HepG2 (cell line): Measurements from ENCODE around the gene DNAJC5. TPM values are rescaled to one million over a fixed set of nuclear protein-coding genes. Genes with fewer than 3 reads are reported as not detected.

Source experiments
- ARNTL ChIP-seq: sonication (generic); formaldehyde crosslinking; IDR thresholded peaks from 2 replicates; pipeline ENCODE4 v1.4.0; 2020; ENCODE audit warnings: mild to moderate bottlenecking, missing genetic modification reagents
- ATM ChIP-seq: fragments of 450-650 bp; IDR thresholded peaks from 2 replicates; pipeline ENCODE4 v1.7.1; 2017; ENCODE audit warnings: mild to moderate bottlenecking, borderline replicate concordance
- FOXJ3 ChIP-seq: sonication (generic); formaldehyde crosslinking; IDR thresholded peaks from 2 replicates; pipeline ENCODE4 v1.4.0; 2020; ENCODE audit warnings: missing genetic modification reagents, mild to moderate bottlenecking, borderline replicate concordance
- JUN ChIP-seq: sonication (generic); formaldehyde crosslinking; IDR thresholded peaks from 2 replicates; pipeline ENCODE4 v1.4.0; 2020; ENCODE audit warnings: mild to moderate bottlenecking, missing genetic modification reagents
- MAFK ChIP-seq, 2 experiments: IDR thresholded peaks in 1 of 2; conservative IDR thresholded peaks in 1 of 2; 2 replicates each; pipeline ENCODE4 v1.6.1; 2011; ENCODE audit warnings: improper control_type of control experiment in 2 of 2, low read length in 2 of 2
- SMAD1 ChIP-seq: sonication (generic); formaldehyde crosslinking; IDR thresholded peaks from 2 replicates; pipeline ENCODE4 v1.4.0; 2020; ENCODE audit warnings: missing genetic modification reagents, low read depth, mild to moderate bottlenecking, borderline replicate concordance
- THAP11 ChIP-seq: IDR thresholded peaks from 2 replicates; pipeline ENCODE4 v1.6.1; 2016; ENCODE audit warnings: missing biosample characterization, missing genetic modification reagents
- ZMYM3 ChIP-seq: sonication (generic); formaldehyde crosslinking; IDR thresholded peaks from 2 replicates; pipeline ENCODE4 v1.5.1; 2020; ENCODE audit warnings: mild to moderate bottlenecking, missing genetic modification reagents
- ZNF562 ChIP-seq: sonication (generic); formaldehyde crosslinking; IDR thresholded peaks from 2 replicates; pipeline ENCODE4 v1.8.0; 2022; ENCODE audit warnings: missing genetic modification reagents, borderline replicate concordance
- ZNF879 ChIP-seq: sonication (generic); formaldehyde crosslinking; IDR thresholded peaks from 2 replicates; pipeline ENCODE4 v1.8.1; 2023; ENCODE audit warnings: missing genetic modification reagents
- polyA plus RNA-seq, 8 experiments: library from polyadenylated mRNA; depleted of rRNA in 3 of 8; stranded (reverse) in 7 of 8; unstranded in 1 of 8; fragments of >200 nt; fragmentation: Illumina TruSeq in 4 of 8; extraction: Trizol in 4 of 8; gene quantifications; 2 replicates each; pipeline versions ENCODE4 v1.2.1 to v1.2.3, GENCODE V29; 2011 to 2016; ENCODE audit warnings: low read depth in 4 of 8, missing spikeins in 1 of 8, mixed read lengths in 1 of 8; ENCODE audit not compliant: insufficient read depth in 1 of 8
- total RNA-seq, 5 experiments: library from RNA; depleted of rRNA; stranded (reverse); fragments of >200 nt; fragmentation: Illumina TruSeq; extraction: Trizol; gene quantifications; 2 replicates each; pipeline ENCODE4 v1.2.3, GENCODE V29; 2016; ENCODE audit warnings: low read depth in 1 of 5
- TF ChIP-seq, protein P1 (sequence below): sonication (generic); formaldehyde crosslinking; IDR thresholded peaks from 2 replicates; pipeline ENCODE4 v1.5.0; 2020; ENCODE audit warnings: mild to moderate bottlenecking, missing genetic modification reagents
- TF ChIP-seq, protein P2 (sequence below): sonication (generic); formaldehyde crosslinking; IDR thresholded peaks from 2 replicates; pipeline ENCODE4 v1.8.0; 2022; ENCODE audit warnings: missing genetic modification reagents, mild to moderate bottlenecking, borderline replicate concordance
- TF ChIP-seq, protein P3 (sequence below): sonication (generic); formaldehyde crosslinking; IDR thresholded peaks from 2 replicates; pipeline ENCODE4 v1.4.0; 2020; ENCODE audit warnings: missing genetic modification reagents, low read depth, mild to moderate bottlenecking, borderline replicate concordance
- TF ChIP-seq, protein P4 (sequence below): sonication (generic); formaldehyde crosslinking; IDR thresholded peaks from 2 replicates; pipeline ENCODE4 v1.4.0; 2020; ENCODE audit warnings: missing genetic modification reagents; ENCODE audit errors: not compliant biosample characterization
- TF ChIP-seq, protein P5 (sequence below), 2 experiments: sonication (generic) in 1 of 2; formaldehyde crosslinking in 1 of 2; IDR thresholded peaks; 2 replicates each; pipeline versions ENCODE4 v1.4.0 to v1.6.1; 2016 to 2020; ENCODE audit warnings: borderline replicate concordance in 1 of 2, low read depth in 1 of 2, mild to moderate bottlenecking in 1 of 2, missing genetic modification reagents in 1 of 2
- TF ChIP-seq, protein P6 (sequence below): sonication (generic); formaldehyde crosslinking; IDR thresholded peaks from 2 replicates; pipeline ENCODE4 v1.8.0; 2022; ENCODE audit warnings: missing genetic modification reagents, mild to moderate bottlenecking, moderate library complexity, borderline replicate concordance

The DNAJC5 gene
- total and polyA plus RNA-seq, 2 of the 13 experiments (the other 11 are each of a cell fraction or from before 2014, with no cell fraction given), result 42.8 to 64.5 TPM

DNA sequence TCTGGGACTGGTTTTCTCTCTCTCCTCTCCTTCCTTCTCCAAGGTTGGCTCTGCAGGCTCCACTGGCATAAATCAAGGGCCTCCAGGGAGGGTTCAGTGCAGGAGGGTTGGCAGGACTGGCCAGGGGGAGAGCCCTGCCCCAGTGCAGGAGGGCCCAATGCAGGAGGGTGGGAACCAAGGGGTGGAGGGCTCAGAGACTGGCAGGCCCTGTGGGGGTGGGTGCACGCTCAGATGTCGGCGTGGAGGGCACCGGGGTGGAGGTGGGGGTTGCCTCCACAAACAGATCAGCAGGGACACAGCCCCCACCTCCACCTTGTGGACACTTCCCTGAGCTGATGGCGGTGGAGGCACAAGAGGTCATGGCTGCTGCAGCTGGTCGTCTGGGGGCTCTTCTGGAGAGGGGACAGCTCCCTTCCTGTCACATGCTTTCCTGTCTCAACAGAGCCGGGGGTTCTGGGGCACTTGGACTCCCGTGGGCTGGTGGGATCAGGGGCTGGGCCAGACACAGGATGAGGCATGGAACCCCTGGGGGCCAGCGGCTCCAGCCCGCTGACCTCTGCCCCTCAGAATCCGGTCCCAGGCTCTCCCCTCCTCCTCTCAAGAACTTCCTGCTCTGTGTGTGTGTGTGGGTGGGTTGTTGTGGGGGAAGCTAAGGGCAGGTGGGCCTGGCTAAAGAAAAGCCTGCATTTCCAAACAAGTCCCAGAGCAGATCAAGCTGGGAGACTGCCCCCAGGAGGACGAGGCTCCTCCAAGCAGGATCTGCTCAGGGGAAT lies 36.3 kb upstream of the DNAJC5 start (continued):
- TF ChIP-seq, protein P1, sequence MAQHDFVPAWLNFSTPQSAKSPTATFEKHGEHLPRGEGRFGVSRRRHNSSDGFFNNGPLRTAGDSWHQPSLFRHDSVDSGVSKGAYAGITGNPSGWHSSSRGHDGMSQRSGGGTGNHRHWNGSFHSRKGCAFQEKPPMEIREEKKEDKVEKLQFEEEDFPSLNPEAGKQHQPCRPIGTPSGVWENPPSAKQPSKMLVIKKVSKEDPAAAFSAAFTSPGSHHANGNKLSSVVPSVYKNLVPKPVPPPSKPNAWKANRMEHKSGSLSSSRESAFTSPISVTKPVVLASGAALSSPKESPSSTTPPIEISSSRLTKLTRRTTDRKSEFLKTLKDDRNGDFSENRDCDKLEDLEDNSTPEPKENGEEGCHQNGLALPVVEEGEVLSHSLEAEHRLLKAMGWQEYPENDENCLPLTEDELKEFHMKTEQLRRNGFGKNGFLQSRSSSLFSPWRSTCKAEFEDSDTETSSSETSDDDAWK, result no peak
- TF ChIP-seq JUN (0 out of 2 replicates have a peak, but pooled peaks have one; percentile 17), SMAD1 (CRISPR knock-in tag) (peak; percentile 89; the same call in 1 of the 2 replicates), MAFK (conservative IDR thresholded peaks at IDR 0.05 in 1 of 2, IDR thresholded peaks at IDR 0.05 in 1 of 2; ENCODE audit: low read length in 2 of 2) (no peak), THAP11 (CRISPR knock-in tag) (peak; percentile 54), ATM (no peak), ZNF879 (CRISPR knock-in tag) (no peak; the same call in 1 of the 2 replicates), ZMYM3 (peak; percentile 53; the same call in 1 of the 2 replicates), FOXJ3 (CRISPR knock-in tag) (no peak), ZNF562 (CRISPR knock-in tag) (no peak), ARNTL (CRISPR knock-in tag) (peak; percentile 62; the same call in 1 of the 2 replicates)
- TF ChIP-seq, protein P2, sequence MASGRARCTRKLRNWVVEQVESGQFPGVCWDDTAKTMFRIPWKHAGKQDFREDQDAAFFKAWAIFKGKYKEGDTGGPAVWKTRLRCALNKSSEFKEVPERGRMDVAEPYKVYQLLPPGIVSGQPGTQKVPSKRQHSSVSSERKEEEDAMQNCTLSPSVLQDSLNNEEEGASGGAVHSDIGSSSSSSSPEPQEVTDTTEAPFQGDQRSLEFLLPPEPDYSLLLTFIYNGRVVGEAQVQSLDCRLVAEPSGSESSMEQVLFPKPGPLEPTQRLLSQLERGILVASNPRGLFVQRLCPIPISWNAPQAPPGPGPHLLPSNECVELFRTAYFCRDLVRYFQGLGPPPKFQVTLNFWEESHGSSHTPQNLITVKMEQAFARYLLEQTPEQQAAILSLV, result no peak
- TF ChIP-seq, protein P3, sequence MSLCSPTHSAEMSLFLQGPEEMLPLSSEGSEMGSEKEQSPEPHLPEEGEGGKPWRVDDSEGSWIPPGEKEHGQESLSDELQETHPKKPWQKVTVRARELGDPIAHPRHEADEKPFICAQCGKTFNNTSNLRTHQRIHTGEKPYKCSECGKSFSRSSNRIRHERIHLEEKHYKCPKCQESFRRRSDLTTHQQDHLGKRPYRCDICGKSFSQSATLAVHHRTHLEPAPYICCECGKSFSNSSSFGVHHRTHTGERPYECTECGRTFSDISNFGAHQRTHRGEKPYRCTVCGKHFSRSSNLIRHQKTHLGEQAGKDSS (CRISPR knock-in tag), result peak; percentile 57; the same call in 1 of the 2 replicates
- TF ChIP-seq, protein P4, sequence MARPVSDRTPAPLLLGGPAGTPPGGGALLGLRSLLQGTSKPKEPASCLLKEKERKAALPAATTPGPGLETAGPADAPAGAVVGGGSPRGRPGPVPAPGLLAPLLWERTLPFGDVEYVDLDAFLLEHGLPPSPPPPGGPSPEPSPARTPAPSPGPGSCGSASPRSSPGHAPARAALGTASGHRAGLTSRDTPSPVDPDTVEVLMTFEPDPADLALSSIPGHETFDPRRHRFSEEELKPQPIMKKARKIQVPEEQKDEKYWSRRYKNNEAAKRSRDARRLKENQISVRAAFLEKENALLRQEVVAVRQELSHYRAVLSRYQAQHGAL, result no peak
- TF ChIP-seq, protein P5, sequence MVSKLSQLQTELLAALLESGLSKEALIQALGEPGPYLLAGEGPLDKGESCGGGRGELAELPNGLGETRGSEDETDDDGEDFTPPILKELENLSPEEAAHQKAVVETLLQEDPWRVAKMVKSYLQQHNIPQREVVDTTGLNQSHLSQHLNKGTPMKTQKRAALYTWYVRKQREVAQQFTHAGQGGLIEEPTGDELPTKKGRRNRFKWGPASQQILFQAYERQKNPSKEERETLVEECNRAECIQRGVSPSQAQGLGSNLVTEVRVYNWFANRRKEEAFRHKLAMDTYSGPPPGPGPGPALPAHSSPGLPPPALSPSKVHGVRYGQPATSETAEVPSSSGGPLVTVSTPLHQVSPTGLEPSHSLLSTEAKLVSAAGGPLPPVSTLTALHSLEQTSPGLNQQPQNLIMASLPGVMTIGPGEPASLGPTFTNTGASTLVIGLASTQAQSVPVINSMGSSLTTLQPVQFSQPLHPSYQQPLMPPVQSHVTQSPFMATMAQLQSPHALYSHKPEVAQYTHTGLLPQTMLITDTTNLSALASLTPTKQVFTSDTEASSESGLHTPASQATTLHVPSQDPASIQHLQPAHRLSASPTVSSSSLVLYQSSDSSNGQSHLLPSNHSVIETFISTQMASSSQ (IDR thresholded peaks at IDR 0.05; ENCODE audit: low read depth), result peak; percentile 16; the same call in 1 of the 2 replicates
- TF ChIP-seq, protein P5 (CRISPR knock-in tag; IDR thresholded peaks at IDR 0.05; ENCODE audit: borderline replicate concordance), result peak; percentile 43; the same call in 1 of the 2 replicates
- TF ChIP-seq, protein P6, sequence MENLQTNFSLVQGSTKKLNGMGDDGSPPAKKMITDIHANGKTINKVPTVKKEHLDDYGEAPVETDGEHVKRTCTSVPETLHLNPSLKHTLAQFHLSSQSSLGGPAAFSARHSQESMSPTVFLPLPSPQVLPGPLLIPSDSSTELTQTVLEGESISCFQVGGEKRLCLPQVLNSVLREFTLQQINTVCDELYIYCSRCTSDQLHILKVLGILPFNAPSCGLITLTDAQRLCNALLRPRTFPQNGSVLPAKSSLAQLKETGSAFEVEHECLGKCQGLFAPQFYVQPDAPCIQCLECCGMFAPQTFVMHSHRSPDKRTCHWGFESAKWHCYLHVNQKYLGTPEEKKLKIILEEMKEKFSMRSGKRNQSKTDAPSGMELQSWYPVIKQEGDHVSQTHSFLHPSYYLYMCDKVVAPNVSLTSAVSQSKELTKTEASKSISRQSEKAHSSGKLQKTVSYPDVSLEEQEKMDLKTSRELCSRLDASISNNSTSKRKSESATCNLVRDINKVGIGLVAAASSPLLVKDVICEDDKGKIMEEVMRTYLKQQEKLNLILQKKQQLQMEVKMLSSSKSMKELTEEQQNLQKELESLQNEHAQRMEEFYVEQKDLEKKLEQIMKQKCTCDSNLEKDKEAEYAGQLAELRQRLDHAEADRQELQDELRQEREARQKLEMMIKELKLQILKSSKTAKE, result peak; percentile 55; the same call in 1 of the 2 replicates
